Mesothelial cell of epicardium (in vitro differentiated cells): Measurements from ENCODE around the gene RPL36. TPM values are rescaled to one million over a fixed set of nuclear protein-coding genes. Genes with fewer than 3 reads are reported as not detected.
A peak's percentile ranks its signal among the peaks of the same experiment; 100 is the strongest.
"Not testable (repeated sequence)": the region's sequence is repeated elsewhere in the genome, so short reads cannot be mapped to it uniquely, and the experiment has no call there.

Experiments
- DNase-seq, 2 experiments: peaks; one replicate each; pipeline ENCODE4 v3.0.0; 2021; ENCODE audit warnings: low spot score in 2 of 2; ENCODE audit not compliant: unreplicated experiment in 2 of 2
- H3K27ac Mint-ChIP-seq: 2 replicates; pipeline ENCODE4 v1.8.0; 2021; ENCODE audit warnings: mixed read lengths
- H3K27me3 Mint-ChIP-seq: 2 replicates; pipeline ENCODE4 v1.8.0; 2021; ENCODE audit warnings: low read depth, mixed read lengths
- H3K36me3 Mint-ChIP-seq: 2 replicates; pipeline ENCODE4 v1.8.0; 2021; ENCODE audit warnings: mixed read lengths
- H3K4me1 Mint-ChIP-seq: 2 replicates; pipeline ENCODE4 v1.8.0; 2021; ENCODE audit warnings: mixed read lengths
- H3K4me3 Mint-ChIP-seq: 2 replicates; pipeline ENCODE4 v1.8.0; 2021; ENCODE audit warnings: mild to moderate bottlenecking, moderate library complexity, mixed read lengths
- H3K9me3 Mint-ChIP-seq: 2 replicates; pipeline ENCODE4 v1.8.0; 2021; ENCODE audit warnings: mixed read lengths
- total RNA-seq: library from RNA; stranded (reverse); gene quantifications from 3 replicates; pipeline ENCODE4 v1.2.1, GENCODE V29; 2021
- TF ChIP-seq, protein P1 (sequence below): fragments of 200-600 bp; sonication (generic); IDR thresholded peaks from one replicate; pipeline ENCODE4 v1.5.0; 2021; ENCODE audit warnings: antibody characterized with exemption; ENCODE audit not compliant: unreplicated experiment

Gene RPL36
- total RNA-seq, 1 donor from 2014 or later = 947 TPM

DNA sequence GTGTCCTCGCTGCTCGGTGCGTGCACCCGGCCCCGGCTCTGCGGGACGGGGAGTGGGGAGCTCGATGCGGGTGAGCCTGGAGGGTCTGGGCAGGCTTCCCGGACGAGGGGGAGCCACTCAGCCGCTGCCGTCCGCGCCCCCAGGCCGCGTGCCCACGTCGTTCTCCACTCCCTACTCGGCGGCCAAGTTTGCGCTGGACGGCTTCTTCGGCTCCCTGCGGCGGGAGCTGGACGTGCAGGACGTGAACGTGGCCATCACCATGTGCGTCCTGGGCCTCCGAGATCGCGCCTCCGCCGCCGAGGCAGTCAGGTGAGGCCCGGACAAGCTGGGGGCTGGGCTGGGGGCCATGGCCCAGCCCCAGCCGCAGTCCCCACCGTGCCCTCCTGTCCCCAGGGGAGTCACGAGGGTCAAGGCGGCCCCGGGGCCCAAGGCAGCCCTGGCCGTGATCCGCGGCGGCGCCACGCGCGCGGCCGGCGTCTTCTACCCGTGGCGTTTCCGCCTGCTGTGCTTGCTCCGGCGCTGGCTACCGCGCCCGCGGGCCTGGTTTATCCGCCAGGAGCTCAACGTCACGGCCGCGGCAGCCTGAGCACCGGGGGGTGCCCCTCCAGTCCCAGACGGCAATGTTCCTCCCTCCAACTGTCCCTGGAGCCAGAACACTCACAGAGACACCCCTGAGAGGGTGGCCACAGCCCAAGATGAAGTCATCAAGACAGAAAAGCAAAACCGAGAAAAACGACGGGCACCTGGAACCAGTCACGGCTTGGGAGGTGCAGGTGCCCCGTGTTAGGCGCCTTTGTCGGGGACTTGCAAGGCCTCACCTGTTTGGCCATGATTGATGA lies 2.5 kb upstream of the RPL36 start:
- no peak overlapping the region for H3K27ac Mint-ChIP-seq
- no peak for DNase-seq
- peaks cover 18% of the 10 kb centered on the region for H3K4me1 Mint-ChIP-seq
- H3K4me3 Mint-ChIP-seq = peak overlapping the region; percentile 71
- H3K36me3 Mint-ChIP-seq = no peaks in the 10 kb centered on the region
- H3K27me3 Mint-ChIP-seq = no peaks in the 10 kb centered on the region
- no peaks in the 10 kb centered on the region for H3K9me3 Mint-ChIP-seq
- TF ChIP-seq, protein P1, sequence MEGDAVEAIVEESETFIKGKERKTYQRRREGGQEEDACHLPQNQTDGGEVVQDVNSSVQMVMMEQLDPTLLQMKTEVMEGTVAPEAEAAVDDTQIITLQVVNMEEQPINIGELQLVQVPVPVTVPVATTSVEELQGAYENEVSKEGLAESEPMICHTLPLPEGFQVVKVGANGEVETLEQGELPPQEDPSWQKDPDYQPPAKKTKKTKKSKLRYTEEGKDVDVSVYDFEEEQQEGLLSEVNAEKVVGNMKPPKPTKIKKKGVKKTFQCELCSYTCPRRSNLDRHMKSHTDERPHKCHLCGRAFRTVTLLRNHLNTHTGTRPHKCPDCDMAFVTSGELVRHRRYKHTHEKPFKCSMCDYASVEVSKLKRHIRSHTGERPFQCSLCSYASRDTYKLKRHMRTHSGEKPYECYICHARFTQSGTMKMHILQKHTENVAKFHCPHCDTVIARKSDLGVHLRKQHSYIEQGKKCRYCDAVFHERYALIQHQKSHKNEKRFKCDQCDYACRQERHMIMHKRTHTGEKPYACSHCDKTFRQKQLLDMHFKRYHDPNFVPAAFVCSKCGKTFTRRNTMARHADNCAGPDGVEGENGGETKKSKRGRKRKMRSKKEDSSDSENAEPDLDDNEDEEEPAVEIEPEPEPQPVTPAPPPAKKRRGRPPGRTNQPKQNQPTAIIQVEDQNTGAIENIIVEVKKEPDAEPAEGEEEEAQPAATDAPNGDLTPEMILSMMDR = no peak

DNA sequence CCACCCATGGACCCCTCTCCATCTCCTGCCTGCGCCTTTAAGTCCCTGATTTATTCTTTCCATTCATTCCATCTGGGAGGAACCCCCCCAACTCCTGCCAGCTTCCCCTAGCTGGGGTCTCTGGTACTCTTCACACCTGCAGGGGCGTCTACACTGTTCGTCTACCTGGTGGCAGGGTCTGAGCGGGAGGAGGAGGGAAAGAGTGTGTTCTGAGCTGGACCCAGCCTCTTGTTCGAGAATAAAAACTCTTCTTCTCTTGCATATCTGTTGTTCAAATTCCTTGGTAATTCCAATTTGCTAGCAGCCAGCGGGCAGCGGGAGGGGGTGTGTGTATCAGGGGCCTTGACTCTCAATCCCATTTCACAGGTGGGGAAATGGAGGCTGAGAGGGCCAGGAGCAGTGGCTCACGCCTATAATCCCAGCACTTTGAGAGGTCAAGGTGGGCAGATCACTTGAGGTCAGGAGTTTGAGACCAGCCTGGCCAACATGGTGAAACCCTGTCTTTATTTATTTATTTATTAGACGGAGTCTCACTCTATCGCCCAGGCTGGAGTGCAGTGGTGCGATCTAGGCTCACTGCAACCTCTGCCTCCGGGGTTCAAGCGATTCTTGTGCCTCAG lies 1.7 kb upstream of the RPL36 start:
- DNase-seq, H3K9me3 Mint-ChIP-seq, H3K36me3 Mint-ChIP-seq, H3K27me3 Mint-ChIP-seq, H3K27ac Mint-ChIP-seq: not testable (repeated sequence)
- H3K4me3 Mint-ChIP-seq = peak overlapping the region; percentile 53
- H3K4me1 Mint-ChIP-seq = peaks cover 16% of the 10 kb centered on the region

DNA sequence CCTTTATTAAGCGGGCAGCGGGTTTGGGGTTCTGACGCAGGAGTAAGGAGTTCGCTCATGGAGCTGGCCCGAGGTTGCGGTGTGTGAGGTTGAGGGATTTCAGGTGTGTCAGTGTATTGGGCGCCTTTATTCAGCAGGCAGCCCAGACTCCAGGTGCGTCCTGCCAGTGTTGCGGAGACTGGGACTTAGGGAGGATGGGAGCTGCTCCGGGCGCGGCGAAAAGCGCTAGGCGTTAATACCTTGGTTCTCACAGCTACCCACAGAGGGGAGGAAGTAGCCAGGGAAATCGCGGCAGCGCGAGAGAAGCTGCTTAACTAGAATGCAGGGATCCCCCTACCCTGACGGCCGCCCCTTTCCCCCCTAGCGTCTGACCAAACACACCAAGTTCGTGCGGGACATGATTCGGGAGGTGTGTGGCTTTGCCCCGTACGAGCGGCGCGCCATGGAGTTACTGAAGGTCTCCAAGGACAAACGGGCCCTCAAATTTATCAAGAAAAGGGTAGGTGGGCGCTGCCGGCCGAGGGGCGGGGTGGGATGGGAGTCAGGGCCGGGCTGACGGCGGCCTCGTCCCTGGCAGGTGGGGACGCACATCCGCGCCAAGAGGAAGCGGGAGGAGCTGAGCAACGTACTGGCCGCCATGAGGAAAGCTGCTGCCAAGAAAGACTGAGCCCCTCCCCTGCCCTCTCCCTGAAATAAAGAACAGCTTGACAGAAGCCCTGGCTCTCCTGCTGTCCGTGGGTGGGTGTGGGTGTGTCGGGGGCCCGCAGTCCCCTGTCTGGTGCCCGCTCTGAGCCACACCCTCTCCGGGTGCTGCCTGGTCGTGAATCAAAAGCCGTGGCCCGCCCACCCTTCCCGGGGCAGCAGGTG lies 1.1 kb downstream of the RPL36 start:
- H3K36me3 Mint-ChIP-seq = no peaks in the 10 kb centered on the region
- peak overlapping the region; percentile 98 for H3K4me3 Mint-ChIP-seq
- no peak for DNase-seq
- no peaks in the 10 kb centered on the region for H3K27me3 Mint-ChIP-seq
- H3K9me3 Mint-ChIP-seq = no peaks in the 10 kb centered on the region
- H3K4me1 Mint-ChIP-seq = peaks cover 16% of the 10 kb centered on the region
- peak overlapping the region; percentile 97 for H3K27ac Mint-ChIP-seq
- TF ChIP-seq, protein P1 = no peak

DNA sequence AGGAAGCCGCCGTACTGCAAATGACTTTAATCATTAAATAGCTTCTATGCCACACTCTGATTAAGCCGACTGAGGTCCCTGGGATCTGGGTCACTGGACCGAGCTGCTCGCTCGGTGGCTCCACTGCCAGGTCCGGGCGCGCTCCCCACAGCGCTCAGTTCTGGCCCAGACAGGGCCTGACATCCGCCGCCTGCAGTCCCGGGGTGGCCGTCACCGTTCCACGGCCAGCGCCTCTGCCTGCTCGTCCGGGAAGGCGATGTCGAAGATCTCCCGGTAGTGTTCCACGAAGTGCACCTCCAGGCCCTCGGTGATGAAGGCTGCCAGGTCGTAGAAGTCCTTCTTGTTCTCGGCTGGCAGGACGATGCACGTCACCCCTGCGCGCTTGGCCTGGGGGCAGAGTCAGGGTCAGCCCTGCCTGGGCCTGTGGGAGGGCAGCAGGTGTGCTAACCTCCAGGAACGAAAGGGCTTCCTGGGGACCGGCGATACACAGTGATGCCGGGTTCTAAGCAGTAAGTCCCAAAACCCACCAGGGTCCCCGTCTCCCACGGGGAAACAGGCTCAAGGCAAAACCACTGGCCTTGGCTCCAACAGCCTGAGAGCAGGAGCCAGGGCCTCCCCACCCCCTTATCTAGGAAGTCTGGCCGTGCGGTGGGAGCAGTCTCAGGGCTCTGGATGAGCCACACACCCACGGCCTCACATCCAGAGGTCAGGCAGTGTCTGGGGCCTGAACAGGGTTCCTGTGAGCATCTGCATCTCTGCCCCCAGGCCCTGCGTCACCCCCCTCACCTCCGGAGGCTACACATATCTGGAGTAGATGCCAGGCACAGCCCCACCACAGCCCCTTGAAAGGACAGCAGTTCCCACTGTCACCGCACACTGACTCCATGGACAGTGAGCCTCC lies 2.0 kb downstream of the RPL36 start:
- peak overlapping the region; percentile 80 for H3K27ac Mint-ChIP-seq
- TF ChIP-seq, protein P1 = no peak
- H3K4me1 Mint-ChIP-seq = peaks cover 16% of the 10 kb centered on the region
- peak overlapping the region; percentile 98 for H3K4me3 Mint-ChIP-seq
- no peaks in the 10 kb centered on the region for H3K27me3 Mint-ChIP-seq
- DNase-seq = no peak
- no peaks in the 10 kb centered on the region for H3K36me3 Mint-ChIP-seq
- H3K9me3 Mint-ChIP-seq = no peaks in the 10 kb centered on the region

DNA sequence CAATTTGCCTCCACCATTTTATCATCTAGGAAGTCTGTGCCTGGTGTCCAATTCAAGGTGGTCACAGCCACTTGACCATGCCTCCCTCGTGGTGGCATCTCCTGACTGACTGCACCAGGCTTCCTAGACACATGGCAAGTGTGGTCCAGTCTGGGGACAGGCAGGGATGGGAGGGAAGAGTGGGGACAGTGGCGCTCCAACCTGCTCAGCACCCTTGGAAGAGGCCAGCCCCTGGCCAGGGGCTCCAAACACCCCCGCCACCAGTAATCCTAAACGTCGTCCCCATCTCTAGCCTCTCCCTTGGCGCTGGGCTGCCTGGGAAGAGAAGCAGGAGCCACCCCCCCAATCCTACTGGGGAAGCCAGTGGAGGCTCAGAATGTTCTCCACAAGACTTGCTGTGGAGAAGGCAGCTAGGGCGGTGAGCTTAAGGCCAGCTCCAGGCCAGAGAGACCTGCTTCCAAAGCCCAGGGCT lies 2.7 kb downstream of the RPL36 start:
- Mint-ChIP-seq H3K27me3 (no peaks in the 10 kb centered on the region), H3K27ac (peak overlapping the region; percentile 80), H3K36me3 (no peaks in the 10 kb centered on the region)

More for the DNA sequence above, 2.7 kb downstream of the RPL36 start:
- H3K4me1 Mint-ChIP-seq = peaks cover 16% of the 10 kb centered on the region
- no peak for DNase-seq
- H3K9me3 Mint-ChIP-seq = no peaks in the 10 kb centered on the region
- H3K4me3 Mint-ChIP-seq = peak overlapping the region; percentile 98
- TF ChIP-seq, protein P1 = no peak
